NB4 (cell line): ENCODE data around the gene ICAM1.
A peak's percentile ranks its signal among the peaks of the same experiment; 100 is the strongest.

Experiments used
- POLR2A ChIP-seq: IDR thresholded peaks from 2 replicates; pipeline ENCODE4 v1.6.1; 2011; ENCODE audit warnings: mild to moderate bottlenecking; ENCODE audit not compliant: insufficient read length; ENCODE audit errors: extremely low read depth
- TF ChIP-seq, protein P1 (sequence below): IDR thresholded peaks from one replicate; pipeline ENCODE4 v1.5.1; 2012; ENCODE audit warnings: low read depth, low read length

DNA sequence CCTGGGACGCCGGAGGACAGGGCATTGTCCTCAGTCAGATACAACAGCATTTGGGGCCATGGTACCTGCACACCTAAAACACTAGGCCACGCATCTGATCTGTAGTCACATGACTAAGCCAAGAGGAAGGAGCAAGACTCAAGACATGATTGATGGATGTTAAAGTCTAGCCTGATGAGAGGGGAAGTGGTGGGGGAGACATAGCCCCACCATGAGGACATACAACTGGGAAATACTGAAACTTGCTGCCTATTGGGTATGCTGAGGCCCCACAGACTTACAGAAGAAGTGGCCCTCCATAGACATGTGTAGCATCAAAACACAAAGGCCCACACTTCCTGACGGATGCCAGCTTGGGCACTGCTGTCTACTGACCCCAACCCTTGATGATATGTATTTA, 14.5 kb downstream of the ICAM1 start:
- TF ChIP-seq, protein P1, sequence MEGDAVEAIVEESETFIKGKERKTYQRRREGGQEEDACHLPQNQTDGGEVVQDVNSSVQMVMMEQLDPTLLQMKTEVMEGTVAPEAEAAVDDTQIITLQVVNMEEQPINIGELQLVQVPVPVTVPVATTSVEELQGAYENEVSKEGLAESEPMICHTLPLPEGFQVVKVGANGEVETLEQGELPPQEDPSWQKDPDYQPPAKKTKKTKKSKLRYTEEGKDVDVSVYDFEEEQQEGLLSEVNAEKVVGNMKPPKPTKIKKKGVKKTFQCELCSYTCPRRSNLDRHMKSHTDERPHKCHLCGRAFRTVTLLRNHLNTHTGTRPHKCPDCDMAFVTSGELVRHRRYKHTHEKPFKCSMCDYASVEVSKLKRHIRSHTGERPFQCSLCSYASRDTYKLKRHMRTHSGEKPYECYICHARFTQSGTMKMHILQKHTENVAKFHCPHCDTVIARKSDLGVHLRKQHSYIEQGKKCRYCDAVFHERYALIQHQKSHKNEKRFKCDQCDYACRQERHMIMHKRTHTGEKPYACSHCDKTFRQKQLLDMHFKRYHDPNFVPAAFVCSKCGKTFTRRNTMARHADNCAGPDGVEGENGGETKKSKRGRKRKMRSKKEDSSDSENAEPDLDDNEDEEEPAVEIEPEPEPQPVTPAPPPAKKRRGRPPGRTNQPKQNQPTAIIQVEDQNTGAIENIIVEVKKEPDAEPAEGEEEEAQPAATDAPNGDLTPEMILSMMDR = peak; percentile 19
- TF ChIP-seq POLR2A = no peak
